IPS-NIHi11 (cell line): ENCODE data around the gene TNFSF12.

Experiments used
- DNase-seq: peaks from one replicate; pipeline ENCODE4 v3.0.0; 2012; ENCODE audit warnings: mixed read lengths, low spot score

The TNFSF12 gene, protein sequence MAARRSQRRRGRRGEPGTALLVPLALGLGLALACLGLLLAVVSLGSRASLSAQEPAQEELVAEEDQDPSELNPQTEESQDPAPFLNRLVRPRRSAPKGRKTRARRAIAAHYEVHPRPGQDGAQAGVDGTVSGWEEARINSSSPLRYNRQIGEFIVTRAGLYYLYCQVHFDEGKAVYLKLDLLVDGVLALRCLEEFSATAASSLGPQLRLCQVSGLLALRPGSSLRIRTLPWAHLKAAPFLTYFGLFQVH

DNA sequence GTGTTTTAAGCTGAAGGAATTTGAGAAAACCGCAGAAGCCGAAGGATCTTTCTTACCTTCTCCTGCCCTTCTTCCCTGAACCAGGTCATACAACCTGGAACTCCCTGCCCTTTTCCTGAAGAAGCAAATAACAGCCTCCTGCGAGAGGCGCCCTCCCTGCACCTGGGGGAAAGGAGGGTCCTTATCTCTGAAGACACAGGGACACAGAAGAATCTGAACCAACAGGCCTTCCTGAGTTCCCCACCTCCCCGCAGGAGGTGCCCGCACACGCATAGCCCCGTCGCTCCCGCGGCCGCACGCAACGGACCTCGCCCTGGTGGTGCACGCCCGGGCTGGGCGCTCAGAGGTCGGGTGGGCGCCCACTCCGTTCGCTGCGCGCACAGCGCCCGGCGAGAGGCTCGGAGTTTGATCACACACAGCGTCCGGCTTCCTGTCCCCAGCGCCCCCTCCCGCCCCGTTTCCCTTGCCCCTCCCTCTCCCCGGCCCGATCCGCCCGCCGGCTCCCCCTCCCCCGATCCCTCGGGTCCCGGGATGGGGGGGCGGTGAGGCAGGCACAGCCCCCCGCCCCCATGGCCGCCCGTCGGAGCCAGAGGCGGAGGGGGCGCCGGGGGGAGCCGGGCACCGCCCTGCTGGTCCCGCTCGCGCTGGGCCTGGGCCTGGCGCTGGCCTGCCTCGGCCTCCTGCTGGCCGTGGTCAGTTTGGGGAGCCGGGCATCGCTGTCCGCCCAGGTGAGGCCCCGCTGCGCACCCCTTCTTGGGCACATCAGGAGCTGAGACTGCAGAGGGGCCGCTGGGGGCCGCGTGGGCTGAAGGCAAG lies at the start of gene TNFSF12:
Gene TNFSF12 (plus strand): TSS at position 474 of the 816 bp plus-strand sequence. CDS start 96 bp downstream, at position 570.
- peak; percentile 83 for DNase-seq

DNA sequence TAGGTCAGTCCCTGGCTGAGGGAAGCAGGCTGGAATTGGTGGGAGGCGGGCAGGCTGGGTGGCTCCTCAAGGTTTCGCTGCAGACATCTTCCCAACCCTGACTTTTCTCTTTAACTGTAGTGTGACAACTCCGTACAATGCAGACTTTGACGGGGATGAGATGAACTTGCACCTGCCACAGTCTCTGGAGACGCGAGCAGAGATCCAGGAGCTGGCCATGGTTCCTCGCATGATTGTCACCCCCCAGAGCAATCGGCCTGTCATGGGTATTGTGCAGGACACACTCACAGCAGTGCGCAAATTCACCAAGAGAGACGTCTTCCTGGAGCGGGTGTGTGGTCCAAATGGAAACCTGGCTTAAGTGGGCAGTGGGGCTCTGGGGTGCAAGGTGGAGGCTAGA lies 49.7 kb upstream of the TNFSF12 start:
- DNase-seq = no peak

DNA sequence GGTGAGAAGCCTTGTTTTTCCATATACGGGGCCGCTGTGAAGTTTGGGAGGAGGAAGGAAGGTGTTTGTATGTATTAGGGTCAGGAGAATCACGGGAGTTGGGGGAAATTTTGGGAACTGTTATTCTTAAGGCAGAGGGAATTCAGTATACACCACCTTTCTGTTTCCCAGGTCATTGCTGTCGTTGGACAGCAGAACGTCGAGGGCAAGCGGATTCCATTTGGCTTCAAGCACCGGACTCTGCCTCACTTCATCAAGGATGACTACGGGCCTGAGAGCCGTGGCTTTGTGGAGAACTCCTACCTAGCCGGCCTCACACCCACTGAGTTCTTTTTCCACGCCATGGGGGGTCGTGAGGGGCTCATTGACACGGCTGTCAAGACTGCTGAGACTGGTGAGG lies 47.1 kb upstream of the TNFSF12 start:
- DNase-seq = no peak

DNA sequence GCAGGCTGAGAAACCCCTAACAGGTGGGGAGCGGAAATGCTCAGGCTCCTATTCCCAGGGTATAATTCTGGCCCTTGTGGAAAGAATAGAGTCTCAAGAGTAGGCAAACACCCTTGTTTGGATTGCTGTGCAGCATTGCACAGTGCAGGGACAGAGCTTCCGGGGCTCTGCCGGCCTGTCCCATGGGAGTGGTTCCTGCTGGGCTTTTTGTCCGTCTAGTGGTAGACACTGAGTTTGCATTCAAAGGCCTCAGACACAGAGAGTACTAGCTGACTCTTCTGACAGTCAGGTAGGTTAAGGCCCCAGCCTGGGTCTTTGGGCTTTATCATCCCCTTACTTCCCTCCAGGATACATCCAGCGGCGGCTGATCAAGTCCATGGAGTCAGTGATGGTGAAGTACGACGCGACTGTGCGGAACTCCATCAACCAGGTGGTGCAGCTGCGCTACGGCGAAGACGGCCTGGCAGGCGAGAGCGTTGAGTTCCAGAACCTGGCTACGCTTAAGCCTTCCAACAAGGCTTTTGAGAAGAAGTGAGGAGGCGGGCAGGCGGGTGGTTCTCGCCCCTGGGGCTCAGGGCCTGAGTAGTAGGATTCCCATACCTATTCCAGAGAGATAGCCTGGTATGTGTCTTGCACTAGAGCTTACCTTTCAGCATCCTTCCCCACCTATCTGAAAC lies 46.5 kb upstream of the TNFSF12 start:
- no peak for DNase-seq

DNA sequence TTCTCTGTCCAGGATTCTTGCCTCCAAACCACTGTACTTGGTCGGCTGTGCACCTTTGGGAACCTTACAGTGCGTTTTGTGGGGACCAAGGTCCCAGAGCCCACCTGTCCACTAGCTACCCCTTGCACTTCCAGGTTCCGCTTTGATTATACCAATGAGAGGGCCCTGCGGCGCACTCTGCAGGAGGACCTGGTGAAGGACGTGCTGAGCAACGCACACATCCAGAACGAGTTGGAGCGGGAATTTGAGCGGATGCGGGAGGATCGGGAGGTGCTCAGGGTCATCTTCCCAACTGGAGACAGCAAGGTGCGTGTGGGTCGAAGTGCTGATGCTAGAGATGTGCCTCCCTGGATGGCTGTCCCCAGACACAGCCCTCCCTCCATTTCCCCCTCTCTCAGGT lies 45.9 kb upstream of the TNFSF12 start:
- peak; percentile 54 for DNase-seq

DNA sequence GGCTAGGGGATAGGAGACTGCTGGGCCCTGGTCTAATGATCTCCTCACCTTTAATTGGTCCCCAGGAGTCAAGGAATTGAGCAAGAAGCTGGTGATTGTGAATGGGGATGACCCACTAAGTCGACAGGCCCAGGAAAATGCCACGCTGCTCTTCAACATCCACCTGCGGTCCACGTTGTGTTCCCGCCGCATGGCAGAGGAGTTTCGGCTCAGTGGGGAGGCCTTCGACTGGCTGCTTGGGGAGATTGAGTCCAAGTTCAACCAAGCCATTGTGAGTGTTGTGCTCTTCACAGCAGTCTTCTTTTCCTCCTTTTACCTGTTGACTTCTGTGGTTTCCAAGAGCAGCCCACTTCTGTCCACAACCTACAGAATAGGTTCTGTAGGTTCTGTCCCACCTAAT lies 45.3 kb upstream of the TNFSF12 start:
- no peak for DNase-seq

DNA sequence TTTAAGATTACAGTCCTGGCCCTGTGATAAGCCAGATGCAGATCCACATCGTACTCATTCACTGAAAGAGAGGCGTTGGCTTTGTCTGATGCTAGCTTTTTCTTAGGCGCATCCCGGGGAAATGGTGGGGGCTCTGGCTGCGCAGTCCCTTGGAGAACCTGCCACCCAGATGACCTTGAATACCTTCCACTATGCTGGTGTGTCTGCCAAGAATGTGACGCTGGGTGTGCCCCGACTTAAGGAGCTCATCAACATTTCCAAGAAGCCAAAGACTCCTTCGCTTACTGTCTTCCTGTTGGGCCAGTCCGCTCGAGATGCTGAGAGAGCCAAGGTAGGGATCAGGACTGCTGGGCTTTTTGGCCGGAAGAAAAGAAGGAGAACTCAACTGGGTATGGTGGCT lies 40.7 kb upstream of the TNFSF12 start:
- no peak for DNase-seq

DNA sequence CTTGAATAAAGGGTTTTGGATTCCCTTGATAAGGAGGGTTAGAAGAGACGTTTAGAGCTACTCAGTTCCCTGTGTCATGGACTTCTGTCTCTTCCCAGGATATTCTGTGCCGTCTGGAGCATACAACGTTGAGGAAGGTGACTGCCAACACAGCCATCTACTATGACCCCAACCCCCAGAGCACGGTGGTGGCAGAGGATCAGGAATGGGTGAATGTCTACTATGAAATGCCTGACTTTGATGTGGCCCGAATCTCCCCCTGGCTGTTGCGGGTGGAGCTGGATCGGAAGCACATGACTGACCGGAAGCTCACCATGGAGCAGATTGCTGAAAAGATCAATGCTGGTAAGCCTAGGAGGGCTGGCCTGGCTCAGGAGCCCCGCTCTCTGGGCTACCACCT lies 40.0 kb upstream of the TNFSF12 start:
- DNase-seq = no peak

DNA sequence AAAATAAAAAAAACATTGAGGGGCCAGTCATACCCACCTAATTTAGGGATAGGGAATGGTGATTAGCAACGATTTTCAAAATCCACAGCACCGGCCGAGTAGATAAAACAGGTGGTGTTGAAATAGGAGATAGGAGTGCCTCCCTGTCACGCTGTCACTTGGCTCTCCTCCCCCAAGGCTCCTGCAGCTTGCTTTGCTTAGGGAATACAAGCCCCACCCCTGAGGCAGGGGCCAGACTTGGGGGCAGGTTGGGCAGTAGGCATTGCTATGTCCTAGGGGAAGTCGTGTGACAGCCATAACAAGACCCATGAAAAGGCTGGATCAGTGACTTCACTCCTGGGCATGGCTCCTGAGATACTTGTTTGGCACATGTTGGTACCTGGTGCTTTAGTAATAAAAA lies 38.9 kb upstream of the TNFSF12 start:
- DNase-seq = no peak

DNA sequence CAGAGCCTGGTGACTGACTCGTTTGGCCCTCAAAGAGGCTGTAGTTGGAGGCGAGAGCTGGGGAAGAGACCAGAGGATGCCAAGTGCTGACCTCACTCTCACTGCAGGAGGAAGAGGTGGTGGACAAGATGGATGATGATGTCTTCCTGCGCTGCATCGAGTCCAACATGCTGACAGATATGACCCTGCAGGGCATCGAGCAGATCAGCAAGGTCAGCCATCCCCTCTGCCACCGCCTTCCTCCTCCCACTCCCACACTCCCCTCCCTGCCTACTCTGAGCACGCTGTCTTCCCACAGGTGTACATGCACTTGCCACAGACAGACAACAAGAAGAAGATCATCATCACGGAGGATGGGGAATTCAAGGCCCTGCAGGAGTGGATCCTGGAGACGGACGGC lies 37.8 kb upstream of the TNFSF12 start:
- DNase-seq = no peak

DNA sequence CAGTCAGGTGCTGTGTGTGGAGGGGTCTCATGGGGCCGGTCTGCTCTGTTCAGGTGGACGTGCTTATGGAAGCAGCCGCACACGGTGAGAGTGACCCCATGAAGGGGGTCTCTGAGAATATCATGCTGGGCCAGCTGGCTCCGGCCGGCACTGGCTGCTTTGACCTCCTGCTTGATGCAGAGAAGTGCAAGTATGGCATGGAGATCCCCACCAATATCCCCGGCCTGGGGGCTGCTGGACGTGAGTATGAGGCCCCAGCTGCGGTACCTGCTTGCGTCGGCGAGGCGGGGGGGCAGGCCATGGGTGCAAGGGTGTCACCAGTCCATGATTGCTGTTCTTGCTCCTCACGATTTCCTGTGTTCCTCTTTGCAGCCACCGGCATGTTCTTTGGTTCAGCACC lies 36.8 kb upstream of the TNFSF12 start:
- no peak for DNase-seq

DNA sequence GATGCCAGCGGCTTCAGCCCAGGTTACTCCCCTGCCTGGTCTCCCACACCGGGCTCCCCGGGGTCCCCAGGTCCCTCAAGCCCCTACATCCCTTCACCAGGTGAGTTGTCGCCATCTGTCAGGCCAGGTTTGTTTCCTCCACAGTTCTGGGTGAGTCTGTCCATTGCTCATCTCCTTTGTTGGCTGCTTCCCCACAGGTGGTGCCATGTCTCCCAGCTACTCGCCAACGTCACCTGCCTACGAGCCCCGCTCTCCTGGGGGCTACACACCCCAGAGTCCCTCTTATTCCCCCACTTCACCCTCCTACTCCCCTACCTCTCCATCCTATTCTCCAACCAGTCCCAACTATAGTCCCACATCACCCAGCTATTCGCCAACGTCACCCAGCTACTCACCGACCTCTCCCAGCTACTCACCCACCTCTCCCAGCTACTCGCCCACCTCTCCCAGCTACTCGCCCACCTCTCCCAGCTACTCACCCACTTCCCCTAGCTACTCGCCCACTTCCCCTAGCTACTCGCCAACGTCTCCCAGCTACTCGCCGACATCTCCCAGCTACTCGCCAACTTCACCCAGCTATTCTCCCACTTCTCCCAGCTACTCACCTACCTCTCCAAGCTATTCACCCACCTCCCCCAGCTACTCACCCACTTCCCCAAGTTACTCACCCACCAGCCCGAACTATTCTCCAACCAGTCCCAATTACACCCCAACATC lies 35.9 kb upstream of the TNFSF12 start:
- DNase-seq = no peak

DNA sequence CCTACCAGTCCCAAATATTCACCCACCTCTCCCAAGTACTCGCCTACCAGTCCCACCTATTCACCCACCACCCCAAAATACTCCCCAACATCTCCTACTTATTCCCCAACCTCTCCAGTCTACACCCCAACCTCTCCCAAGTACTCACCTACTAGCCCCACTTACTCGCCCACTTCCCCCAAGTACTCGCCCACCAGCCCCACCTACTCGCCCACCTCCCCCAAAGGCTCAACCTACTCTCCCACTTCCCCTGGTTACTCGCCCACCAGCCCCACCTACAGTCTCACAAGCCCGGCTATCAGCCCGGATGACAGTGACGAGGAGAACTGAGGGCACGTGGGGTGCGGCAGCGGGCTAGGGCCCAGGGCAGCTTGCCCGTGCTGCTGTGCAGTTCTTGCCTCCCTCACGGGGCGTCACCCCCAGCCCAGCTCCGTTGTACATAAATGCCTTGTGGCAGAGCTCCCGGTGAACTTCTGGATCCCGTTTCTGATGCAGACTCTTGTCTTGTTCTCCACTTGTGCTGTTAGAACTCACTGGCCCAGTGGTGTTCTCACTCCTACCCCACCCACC lies 34.9 kb upstream of the TNFSF12 start:
- DNase-seq = no peak

DNA sequence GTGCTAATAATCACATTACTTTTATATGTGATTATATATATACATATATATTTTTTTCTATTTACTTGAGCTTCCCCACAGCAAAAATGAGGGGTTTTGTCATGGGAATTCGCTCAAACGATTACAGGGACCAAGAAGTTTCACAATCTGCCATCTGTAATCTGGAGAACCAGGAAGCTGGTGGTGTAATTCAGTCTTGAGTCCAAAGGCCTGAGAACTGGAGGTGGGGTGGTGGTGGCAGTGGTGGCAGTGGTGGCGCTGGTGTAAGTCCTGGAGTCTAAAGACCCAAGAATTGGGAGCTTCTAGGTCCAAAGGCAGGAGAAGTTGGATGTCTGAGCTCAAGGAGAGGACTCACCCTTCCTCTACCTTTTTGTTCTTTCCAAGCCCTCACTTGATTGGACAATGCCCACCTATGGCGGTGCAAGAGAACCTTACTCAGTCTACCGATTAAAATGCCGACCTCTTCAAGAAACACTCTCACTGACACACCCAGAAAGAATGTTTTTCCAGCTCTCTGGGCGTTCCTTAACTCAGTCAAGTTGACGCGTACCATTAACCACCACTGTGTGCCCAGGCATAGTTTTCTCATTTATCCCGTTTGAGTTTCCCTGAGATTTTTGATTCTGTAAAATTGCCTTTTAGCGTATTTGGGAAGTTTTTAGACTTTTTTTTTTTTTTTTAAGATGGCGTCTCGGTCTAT lies 32.8 kb upstream of the TNFSF12 start:
- no peak for DNase-seq

DNA sequence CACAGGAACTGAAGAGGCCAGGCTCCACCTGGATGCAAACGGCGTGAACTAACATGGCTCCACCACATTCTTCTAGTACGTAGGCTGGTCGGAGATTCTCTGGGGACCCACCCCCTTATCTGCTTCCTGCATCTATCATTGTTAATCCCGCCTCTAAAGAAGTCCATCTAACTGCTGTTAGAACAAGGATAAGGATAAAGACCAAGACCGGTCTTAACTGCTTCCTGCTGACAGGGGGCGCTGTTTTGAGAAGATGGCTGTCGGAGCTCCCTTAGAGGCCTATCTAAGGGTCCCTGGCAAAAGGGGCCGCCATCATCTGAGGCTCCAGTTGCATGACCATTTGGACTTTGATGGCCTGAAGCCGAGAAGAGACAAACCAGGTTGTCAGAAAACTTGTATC lies 25.8 kb upstream of the TNFSF12 start:
- peak; percentile 62 for DNase-seq

DNA sequence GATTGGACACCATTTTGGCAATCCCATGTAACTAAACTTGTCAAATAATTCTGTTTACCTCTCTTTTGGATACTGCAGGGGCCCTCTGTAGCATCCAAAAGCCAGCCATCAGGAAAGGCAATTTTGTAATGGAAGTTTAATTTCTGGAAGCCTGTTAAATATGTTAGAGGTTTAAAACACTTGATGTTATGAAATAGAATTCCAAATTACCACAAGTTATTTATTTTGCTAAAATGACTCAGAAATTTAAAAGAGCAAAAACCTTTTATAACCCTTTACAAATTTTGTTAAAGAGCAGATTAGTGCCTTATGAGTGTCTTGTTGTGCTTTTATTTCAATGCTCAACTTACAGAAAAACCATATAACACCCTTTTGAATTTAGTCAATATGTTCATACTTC lies 20.0 kb upstream of the TNFSF12 start:
- DNase-seq = no peak

DNA sequence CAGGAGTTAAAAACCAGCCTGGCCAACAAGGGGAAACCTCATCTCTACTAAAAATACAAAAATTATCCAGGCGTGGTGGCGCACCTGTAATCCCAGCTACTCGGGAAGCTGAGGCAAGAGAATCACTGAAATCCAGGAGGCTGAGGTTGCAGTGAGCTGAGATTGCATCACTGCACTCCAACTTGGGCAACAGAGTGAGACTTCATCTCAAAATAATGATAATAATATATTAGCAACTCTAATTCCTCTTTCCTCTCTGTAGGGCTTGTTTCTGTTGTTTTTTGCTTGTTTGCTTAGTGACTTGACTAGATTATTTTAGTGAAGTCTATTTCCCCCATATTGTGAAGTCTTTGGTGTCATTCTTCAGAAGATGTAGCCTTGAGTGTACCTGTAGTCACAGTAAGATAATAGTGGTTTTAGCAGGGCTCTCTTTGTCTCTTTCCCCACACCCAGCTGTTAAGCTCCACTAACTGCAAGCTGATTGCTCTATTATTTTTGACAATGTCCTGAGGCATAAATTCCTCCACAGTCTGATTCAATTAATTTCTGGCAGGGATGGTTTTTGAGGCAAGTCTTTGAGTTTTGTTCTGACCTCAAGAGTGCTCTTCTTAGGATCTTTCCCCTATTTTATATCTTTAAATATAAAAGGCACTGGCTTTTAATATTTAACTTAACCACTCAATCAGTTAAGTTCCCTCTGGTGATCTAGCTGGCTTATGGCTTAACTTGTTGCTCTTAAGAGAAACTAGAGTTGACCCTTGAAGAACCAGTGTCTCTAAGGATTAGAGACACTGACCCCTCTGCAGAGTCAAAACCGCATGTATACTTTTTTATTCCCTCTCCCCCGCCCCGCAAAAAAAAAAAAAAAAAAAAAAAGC lies 18.6 kb upstream of the TNFSF12 start:
- no peak for DNase-seq

DNA sequence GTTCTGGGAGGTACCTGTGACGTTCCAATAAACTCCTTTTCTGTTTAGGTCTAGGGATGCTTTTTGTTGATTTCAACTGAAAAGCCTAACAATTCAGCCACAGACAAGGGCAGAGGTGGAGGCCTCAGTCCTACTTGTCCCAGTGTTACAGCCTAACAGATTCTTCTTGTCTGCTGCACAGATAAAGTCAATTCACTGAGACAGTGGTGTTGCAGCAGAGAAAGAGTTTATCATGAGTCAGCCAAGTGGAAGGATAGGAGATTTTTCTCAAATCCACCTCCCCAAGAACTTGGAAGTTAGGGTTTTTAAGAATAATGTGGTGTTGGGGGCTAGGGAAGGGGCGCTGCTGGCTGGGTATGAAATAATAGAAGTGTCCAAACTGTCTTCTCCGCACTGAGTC lies 10.8 kb upstream of the TNFSF12 start:
- no peak for DNase-seq

DNA sequence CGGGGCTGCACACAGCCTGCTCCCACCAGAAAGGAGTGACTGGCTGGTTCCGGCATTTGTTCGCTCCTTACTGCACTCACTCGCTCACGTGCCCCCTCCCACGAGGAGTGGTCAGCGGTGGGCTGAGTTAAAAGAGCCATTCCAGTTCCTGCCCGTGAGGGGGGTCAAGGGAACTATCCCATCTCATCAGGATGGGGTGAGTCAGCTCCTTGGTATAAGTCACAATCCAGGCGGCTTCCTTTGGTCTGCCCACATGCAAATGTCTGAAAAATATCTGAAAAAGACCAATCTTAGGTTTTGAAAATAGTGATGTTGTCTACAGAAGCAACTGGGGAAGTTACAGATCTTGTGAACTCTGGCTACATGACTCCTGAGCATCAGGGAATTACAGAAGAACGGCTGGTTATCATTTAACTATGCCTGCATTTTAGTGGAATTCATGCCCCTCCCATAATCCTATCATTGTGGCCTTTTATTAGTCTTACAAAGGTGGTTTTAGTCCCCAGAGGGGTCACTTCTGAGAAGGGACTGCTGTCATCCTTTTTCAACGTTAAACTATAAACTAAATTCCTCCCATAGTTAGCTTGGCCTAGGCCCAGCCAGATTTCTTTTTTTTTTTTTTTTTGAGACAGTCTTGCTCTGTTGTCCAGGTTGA lies 9.8 kb upstream of the TNFSF12 start:
- no peak for DNase-seq

DNA sequence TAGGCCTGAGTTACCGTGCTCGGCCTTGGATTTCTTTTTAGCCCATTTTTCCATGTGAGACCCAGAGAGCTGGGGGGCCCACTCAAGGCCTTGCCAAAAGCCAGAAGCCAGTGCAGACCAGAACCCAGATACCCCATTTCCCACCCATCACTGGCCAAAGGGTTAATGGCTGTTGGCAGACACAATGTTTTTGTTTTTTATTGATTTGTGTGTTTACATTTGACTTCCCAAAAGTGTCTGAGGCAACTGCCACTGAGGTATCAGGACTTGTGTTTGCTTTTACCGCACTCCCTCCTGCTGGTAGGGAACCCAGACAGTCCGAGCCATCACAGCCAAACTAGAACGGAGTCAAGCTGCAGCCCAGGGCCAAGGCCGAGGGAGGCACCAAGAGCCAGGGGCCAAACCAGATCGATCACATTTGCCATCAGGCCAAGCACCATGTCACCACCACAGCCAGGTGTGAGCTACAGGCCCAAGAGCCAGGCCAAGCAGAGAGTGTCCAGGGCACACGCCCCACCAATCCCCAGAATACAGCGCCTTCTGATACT lies 7.7 kb upstream of the TNFSF12 start:
- no peak for DNase-seq
